DMS53 treated with DMSO at 0.1 percent for 48 hours (cell line): ENCODE measurements around the gene DOK5.

Experiments
- DNase-seq: peaks from one replicate; lab custom pipeline; 2025; ENCODE audit not compliant: unreplicated experiment; lab: John Stamatoyannopoulos, UW

DOK5 gene

DNA sequence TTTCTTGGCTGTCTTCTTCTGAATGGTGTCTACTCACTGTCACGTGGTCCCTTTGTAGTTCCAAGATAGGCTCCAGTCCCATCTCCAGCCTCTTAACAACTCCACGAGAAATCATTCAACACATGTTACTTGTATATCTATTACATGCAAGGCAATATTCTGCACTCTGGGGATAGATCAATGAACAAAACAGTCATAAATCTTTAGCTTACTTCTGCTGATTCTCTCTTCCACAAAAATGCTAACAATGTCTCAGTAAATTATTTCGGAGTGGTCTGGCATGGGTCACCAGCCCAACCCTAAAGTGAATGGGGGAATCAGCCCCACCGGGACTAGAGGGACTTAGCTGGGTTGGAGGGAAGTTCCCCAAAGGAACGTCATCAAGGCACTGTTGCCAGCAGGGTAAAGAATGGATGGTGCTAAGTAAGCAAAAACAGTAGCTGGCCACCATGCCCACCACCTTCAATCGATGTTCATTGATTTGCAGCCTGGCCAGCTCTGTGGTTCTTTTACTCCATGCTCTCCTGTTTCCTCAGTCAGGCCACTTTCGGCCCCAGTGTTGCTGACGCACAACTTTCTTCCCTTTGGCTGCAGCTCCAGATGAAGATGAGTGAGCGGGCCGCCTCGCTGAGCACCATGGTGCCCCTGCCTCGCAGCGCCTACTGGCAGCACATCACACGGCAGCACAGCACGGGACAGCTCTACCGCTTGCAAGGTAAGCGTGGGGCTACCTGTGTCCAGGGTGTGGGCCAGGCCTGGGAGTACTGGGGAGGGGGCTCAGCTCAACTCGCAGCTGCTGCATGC, 167.7 kb downstream of the DOK5 start:
- DNase-seq, result no peak

DNA sequence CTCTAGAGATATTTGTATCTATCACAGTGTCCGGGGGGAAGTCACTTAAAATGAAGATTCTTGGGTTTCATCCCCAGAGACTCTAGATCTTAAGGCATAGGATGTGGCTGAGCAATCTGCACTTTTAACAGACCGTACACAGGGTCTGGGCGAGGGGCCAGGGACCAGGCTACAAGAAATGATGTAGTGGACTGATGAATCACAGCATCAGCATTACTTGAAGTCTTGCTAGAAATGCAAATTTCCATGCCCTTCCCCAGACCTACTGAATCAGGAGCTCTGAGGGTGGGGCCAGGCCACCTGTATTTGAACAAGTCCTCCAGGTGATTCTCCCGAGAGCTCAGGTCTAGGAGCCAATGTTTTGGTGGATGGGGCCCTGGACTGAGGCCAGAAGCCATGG, 168.4 kb downstream of the DOK5 start:
- DNase-seq, result peak; percentile 72

DNA sequence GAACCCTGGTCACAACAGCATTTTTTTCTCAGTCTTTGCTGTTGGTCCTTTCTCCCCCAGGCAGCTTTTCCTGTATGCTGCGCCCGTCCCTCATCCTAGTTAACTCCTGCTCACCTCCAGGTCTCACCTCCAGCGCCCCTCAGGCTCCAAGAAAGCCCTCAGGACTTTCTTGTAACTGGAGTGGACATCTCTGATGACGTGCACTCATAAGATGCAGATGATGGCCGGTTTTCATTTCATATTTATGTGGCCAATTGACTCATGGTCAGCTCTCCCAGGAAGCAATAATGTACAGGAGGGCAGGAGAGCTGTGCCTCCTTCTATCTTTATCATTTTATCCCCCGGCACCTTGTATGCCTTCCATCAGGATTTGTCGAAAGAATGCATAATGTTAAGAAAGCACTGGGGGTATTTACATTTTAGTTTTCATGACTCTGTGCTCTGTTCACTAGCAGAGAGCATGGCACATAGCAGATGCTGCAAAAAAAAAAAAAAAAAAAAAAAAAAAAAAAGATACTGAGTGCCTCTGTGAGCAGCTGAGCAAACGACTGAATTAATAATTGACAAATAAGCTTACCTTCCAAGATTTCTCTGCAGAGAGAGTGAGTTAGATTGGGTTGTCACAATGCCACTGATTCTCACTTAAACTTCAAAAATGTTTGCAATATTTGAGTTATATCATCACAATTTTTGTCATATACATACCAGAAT, 170.2 kb downstream of the DOK5 start:
- peak; percentile 83 for DNase-seq

DNA sequence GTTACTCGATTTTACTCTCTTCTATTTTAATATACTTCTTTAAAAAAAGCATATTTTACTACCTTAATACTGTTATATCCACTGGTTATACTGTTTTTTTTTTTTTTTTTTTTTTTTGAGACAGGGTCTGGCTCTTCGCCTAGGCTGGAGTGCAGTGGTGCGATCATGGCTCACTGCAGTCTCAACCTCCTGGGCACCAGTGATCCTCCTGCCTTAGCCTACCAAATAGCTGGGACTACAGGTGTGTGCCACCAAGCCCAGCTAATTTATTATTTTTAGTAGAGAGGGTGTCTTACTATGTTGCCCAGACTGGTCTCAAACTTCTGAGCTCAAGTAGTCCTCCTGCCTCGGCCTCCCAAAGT, 170.7 kb downstream of the DOK5 start:
- no peak for DNase-seq

DNA sequence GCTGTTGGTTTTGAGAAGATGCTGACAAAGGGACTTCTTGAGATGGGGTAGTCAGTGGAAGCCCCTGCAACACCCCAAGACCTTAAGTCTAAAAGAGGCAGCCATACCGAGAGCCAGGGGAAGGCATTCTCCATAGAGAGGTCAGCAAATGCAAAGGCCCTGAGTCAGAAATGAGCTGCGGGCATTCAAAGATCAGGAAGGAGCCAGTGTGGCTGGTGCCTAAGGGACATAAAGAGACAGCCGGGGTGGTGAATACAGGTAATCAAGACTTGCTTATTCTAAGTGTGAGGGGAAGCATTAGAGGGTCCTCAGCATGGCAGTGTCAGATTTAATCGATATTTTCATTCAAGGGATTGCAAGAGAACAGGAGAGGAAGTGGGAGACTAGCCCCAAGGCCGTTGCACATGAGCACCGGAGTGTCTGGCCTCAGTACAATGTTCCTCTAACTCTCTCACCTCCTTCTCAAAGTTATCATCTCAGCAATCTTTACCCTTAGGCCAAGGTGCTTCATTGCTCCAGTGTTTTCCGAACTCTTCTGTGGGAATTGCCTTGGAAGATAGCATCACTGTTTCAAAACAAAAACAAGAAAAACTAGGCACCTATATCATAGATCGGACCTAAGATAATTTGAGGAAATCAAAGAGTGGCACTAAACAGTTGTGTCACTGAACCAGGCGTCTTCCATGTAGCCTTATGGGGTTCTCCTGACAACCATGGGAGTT, 173.2 kb downstream of the DOK5 start:
- DNase-seq, result no peak

DNA sequence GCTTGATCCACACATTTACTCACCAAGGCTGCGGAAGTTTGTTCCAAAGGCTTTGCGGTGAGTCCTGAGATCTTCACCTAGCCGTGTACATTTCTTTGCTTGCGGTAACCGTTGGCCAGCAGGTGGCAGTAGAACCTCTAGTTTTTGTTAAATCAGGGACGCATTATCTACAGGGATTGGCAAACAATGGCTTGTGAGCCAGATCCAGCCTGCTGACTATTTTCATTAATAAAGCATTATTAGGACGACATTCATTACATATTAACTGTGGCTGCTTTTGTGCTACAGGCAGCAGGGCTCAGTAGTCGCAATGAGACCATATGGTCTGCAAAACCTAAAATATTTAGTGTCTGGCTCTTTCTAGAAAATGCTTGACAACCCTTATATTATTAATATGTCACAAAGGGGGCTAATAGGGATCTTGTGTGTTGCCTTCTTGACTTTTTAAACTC, 174.1 kb downstream of the DOK5 start:
- DNase-seq, result peak; percentile 68

DNA sequence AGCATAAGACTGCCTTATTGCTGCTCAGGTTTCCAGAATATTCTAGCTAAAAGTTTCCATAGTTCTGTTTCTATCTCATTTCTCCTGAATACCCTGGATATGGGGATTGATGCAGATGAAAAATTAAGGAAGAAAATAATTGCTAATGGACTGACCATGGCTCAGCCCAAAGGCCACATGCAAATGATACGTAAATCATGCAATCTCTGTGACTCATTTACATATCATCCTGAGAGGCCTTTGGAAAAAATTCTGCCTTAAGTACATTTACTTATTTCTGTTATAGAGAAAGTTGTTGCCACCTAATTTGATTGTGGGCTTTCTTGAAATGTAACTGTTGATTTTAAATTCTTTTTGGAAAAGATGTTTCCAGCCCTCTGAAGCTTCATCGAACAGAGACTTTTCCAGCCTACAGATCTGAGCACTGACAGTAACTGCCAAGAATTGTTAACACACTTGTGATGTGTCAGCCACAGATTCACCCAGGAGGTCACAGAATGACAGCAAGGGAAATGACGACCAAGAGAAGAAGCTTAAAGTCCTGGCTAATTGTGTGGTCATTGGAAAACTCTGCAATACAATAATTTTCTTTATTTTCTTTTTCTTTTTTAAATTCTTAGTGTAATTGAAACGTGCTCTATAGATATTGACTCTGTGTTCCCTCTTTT, 174.8 kb downstream of the DOK5 start:
- no peak for DNase-seq

DNA sequence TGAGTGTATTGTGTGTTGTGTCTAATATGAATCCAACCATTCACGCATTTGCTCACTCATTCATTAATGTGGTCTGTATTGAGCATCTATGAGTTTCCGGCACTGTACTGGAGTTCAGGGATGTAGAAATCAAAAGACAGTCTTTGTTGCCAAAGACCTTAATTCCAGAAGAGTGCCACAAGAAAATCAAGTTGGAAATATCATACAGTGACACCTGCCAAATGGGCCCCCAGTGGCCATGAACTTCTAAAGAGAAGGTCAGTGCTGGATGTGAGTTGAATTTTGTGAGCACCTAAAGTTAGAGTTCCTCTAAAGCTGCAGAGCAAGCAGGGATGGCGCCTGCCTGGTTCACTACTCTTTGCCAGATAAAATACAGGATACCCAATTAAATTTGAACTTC, 175.9 kb downstream of the DOK5 start:
- no peak for DNase-seq

DNA sequence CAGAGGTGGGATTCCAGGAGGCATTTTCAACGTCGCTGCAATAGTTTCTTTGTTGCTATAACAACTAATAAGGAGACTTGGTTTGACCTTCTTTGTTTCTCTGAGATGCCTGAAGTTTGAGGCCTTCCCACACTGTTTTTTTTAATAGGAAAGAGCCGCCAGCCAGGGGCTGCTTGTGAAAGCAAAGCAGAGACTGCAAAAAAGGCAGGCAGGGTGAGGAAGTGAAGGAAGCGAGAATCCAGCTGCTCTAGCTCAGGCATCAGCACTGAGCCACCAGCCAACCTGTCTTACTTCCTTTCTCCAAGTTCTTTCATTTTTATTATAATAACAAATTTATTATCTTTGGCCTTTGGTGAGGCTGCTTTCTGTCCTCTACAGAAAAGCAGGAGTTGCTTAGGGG, 179.1 kb downstream of the DOK5 start:
- DNase-seq, result no peak

DNA sequence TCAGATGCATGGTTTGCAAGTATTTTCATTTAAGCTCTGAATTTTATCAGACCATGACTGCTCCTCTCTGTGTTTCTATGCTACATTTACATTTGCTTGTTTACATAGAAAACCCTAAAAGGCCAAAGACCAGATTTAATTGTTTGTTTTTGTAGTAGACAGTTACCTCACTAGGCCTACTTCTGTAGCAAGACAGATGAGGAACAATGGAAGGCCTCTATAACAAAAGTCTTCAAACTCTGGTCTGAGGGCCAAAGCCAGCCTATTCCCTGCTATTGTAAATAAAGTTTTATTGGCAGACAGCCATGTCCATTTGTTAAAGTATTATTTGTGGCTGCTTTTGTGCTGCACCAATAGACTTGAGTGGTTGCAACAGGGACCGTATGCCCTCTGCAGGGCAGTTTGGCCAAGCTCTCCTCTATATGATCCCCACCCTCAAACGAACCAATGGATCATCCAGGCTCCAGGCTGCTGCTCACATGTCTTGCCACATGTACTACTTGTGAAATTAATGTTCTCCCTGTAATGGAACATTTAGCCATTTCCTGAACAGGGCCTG, 182.0 kb downstream of the DOK5 start:
- DNase-seq, result no peak

DNA sequence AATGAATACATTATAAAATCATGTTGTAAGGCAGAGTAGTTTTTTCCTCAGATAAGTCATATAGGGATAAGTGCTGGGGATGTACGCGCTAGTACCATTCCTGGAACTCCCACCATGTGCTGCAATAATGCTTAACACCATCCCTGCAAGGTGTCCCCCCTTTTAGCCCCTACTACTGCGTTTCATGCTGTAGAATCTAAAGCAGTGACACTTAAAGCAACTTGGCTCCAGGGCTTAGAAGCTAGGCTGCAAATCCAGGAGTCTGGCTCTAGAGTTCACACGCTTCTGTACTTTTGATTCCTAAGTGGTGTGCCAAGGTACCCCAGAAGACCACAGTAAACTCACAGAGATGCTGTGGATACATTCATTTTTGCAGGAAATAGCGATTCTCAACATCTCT, 183.1 kb downstream of the DOK5 start:
- DNase-seq, result no peak

DNA sequence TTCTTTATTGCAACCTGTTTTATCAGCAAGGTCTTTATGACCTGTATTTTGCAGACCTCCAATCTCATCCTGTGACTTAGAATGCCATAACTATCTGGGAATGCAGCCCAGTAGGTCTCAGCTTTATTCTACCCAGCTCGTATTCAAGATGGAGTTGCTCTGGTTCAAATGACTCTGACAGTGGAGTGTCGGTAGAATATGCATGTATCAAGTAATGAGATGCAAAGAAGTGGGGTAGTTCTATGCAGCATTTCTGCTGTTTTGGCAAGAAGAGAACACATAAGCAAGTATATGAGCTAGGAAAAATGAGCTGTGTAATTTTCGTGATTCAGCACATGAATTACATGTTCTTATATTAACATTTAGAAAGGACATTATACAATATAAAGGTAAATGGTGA, 185.9 kb downstream of the DOK5 start:
- DNase-seq, result no peak

DNA sequence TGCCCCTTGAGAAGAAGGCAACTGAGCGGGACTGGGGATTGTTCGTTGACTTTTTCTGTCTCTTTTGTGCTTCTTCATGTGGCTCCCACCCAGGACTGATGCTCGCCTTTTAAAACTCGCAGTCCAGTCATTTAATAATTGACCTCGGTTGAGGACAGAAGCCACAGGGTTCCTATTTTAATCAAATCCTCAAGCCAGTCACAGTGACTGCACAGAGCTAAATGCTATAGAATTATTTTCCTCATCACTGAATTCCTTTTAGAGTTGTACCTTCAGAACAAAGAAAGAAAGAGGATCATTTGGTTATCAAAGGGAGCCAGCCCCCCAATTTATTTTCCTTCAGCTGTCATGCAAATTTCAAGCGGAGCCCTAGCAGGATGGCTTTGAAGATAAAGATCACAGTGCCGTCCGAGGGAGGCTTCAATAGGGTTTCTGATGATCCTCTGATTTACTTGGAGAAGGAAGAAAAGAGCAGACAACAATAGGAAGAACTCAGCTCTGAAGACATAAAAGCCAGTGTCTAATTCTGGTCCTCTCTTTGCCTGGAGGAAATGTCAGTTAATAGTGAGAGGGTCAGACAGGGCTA, 186.6 kb downstream of the DOK5 start:
- no peak for DNase-seq

DNA sequence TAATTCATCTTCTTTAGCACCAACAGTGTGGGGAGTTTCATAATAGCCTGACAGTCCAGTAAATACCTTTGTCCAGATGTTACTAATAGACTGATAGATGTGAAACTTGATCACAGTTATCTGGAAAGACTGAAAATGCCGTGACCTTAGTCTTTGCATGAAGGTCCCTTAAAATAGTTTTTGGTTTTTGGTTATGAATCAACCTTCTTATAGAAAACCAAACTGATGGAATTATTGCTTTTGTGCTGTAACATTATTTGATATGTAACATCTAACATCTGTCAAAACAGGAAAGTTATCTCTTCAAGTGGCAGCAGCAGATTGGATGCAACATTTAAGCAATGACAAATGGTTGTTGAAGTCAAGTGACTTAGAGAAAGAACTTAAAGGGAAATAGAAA, 190.4 kb downstream of the DOK5 start:
- DNase-seq, result no peak

DNA sequence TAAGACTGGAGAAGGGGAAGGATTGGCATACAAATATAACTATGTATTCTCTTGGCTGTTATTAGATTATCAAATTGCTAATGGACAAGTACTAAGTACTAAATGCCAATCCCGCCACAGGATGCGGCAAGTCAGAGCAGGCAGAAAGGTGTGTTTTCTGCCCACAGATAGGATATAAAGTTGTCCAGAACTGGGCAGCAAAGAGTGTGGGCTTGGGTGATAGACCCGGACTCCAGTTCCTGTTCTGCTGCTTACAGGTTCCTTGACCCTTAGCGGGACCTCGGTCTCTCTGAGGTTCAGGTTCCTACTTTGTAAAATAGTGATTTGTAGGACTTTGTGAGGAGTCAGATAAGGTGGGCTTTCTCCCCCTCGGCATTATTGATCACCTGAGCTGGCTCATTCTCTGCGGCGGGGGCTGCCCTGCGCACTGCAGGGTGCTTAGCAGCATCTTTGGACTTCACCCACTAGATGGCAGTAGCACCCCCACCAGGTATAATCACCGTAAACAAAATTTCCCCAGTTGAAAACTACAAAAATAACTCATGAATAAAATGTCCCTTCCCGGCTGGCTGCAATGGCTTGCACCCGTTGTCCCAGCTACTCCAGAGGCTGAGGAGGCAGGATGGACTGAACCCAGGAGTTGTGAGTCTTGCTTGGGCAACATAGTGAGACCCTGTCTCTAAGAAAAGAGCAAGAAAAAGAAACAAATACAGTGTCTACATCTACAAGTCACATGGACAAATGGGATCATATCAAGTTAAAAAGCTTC, 193.1 kb downstream of the DOK5 start:
- DNase-seq, result peak; percentile 8

DNA sequence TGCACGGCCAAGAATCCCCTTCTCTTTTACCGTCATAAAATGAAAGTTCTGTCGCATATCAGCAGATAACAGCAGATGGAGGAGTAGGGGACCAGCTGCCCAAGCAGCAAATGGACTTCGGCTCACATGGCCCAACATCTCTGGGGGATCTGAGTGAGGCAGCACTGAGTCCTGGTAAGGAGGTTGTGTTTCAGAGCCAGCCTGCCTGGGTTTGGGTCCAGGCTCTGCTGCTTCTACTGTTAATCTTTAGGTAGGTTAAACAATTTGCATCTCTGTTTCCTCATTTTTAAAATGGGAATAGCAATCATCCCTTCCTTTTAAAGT, 193.6 kb downstream of the DOK5 start:
- DNase-seq, result no peak

DNA sequence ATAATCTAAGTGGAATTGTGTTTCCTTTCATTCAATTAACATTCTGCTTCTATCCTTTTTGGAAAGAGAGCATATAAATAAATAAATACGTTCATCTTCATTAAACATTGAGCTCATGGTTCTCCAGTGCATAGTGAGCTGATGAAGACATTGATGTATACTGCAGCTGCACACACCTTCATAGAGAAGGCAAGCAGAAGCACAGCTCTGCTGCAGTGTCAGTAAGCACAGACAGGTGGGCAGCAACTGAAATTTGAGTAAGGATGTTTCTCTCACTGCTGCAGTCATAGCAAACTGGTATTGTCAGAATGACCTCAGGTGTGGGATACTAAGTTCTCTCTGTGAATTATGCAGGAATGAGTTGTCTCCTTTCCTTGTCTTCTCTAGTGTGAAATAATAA, 202.9 kb downstream of the DOK5 start:
- no peak for DNase-seq

DNA sequence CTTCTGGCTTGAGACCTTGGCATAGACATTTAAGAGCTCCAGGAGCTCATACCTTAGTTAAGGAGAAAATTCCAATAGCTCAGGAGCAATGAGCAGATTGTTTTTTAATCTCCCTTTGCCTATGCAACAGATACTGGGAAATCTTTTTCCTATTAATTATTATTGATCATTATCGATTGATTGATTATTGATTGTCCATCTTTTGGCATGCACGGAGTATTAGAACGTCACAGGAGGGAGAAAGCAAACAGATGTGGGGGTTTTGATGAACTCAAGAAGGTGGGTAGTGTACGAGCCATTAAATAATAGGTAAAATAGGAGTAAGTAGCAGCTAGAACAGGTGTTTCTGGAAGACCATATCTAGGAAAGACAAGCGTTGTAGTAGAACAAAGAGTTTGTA, 205.0 kb downstream of the DOK5 start:
- DNase-seq, result no peak

DNA sequence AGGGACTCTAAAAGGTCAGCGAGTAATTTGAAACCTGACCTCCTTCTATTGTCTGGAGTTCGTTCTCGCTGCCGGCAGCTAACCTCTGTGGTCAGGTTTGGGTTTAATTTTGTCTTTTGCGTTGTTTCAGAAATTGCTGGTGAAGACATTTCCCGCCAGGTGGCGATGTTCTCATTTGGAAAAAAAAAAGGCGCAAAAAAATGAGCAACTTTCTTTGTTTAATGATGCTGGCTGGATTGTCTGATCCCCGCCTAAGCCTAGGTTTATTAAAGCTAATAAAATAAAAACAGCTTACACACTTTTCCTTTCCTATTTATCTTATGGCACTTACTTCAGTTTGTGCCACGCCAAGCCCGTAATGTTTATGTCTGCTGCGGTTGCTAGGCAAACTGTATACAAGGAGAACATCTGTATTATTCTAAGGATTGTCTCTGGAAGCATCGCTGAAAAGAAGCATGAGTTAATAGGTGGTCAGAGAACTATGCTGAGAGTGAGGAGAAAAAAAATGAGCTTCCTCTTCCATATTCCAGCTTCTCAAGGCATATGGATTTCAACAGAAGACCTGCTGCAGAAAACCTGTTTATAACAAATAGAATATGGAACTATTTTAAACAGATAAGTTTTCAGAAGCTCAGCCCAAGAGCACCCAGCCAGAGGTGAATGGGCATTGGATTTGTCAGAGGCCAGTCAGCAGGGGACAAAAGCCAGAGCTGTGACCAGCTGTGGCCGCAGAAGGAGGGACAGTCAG, 205.7 kb downstream of the DOK5 start:
- peak; percentile 20 for DNase-seq

DNA sequence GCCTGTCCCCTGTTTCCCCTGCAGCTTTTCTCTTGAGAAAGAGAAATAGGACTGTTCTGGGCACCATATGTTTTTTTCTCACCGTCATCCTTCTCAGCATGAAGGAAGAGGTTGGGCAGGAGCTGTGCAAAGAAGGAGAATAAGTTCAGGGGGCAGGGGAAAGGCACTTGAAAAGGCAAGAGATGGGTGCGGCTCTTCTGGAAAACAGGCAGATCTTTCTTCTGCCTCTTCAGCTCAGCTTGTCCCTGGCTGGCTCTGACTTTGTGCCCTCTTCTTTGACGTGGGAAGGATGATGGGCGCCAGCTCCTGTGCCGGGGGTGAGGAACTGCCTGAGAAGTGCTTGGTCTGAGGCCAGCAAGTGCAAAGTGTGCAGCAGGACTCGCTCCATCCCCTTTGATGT, 206.5 kb downstream of the DOK5 start:
- no peak for DNase-seq
